ENCODE data around the gene ZC3H10. TPM values are rescaled to one million over a fixed set of nuclear protein-coding genes. Genes with fewer than 3 reads are reported as not detected.

ZC3H10 gene
- total RNA-seq, 1 experiment from 2014 or later: 8.7 TPM

- Histone ChIP-seq H3K27ac (ENCODE audit: low read depth, low read length) (peak within 1 kb of the TSS; percentile 93), H3K79me2 (ENCODE audit: insufficient read depth, low read length) (peaks cover 12% of the 10 kb centered on the region; the same call in 1 of the 2 replicates), H4K20me1 (ENCODE audit: insufficient read depth) (no peaks in the 10 kb centered on the region), H3K36me3 (ENCODE audit: control insufficient read depth in 1 of 2, insufficient read depth in 2 of 2, low read length in 2 of 2) (peaks cover under 1 to 2% of the 10 kb centered on the region in 2 experiments; a peak in 1 of 4 replicates), H3K9ac (ENCODE audit: low read length) (peak within 1 kb of the TSS; percentile 78), H3K27me3 (ENCODE audit: insufficient read depth, low read length) (no peaks in the 10 kb centered on the region), H3K9me2 (ENCODE audit: insufficient read depth) (no peaks in the 10 kb centered on the region), H3K9me3 (ENCODE audit: control insufficient read depth in 1 of 2, insufficient read depth in 1 of 2, low read depth in 1 of 2, low read length in 2 of 2) (no peaks in the 10 kb centered on the region), H3K4me1 (ENCODE audit: control insufficient read depth in 1 of 2, insufficient read depth in 2 of 2, low read length in 2 of 2) (peaks cover 17 to 38% of the 10 kb centered on the region in 2 experiments), H2AFZ (ENCODE audit: low read depth, low read length, poor library complexity, severe bottlenecking) (peak within 1 kb of the TSS; percentile 86), H3K4me3 (replicated peaks in 1 of 2; ENCODE audit: low read depth in 1 of 2, low read length in 2 of 2) (peak within 1 kb of the TSS; percentile 70 to 90), H3K4me2 (ENCODE audit: low read length) (peak within 1 kb of the TSS; percentile 94)
- DNase-seq (ENCODE audit: low read depth, low spot score): peak; percentile 71
- ATAC-seq: peak; percentile 77
- intact Hi-C loops (cut with micrococcal nuclease): loop anchor here (1.0 kb wide), 2 partner anchors 24 to 36 kb away; partner anchors contain the start of genes PA2G4 and RPL41
- TF ChIP-seq CEBPB (IDR thresholded peaks at IDR 0.05; ENCODE audit: low read depth): no peak
- no peak for TF ChIP-seq REST (IDR thresholded peaks at IDR 0.05; ENCODE audit: low read depth)
- TF ChIP-seq, protein P1, sequence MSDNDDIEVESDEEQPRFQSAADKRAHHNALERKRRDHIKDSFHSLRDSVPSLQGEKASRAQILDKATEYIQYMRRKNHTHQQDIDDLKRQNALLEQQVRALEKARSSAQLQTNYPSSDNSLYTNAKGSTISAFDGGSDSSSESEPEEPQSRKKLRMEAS (IDR thresholded peaks at IDR 0.05): peak; percentile 85
- no peak for TF ChIP-seq RAD21 (IDR thresholded peaks at IDR 0.05; ENCODE audit: low read depth)
- TF ChIP-seq EGR1 (IDR thresholded peaks at IDR 0.05; ENCODE audit: low read depth): no peak
- peak; percentile 76 for TF ChIP-seq JUND (IDR thresholded peaks at IDR 0.05)
- TF ChIP-seq EZH2phosphoT487 (IDR thresholded peaks at IDR 0.05; ENCODE audit: borderline replicate concordance): no peak
- no peak; the same call in 1 of the 2 replicates for TF ChIP-seq CBX3 (IDR thresholded peaks at IDR 0.05; ENCODE audit: low read depth)
- no peak for TF ChIP-seq ATF3 (IDR thresholded peaks at IDR 0.05)
- TF ChIP-seq SIN3A (IDR thresholded peaks at IDR 0.05; ENCODE audit: low read depth): peak; percentile 69
- TF ChIP-seq, protein P2, sequence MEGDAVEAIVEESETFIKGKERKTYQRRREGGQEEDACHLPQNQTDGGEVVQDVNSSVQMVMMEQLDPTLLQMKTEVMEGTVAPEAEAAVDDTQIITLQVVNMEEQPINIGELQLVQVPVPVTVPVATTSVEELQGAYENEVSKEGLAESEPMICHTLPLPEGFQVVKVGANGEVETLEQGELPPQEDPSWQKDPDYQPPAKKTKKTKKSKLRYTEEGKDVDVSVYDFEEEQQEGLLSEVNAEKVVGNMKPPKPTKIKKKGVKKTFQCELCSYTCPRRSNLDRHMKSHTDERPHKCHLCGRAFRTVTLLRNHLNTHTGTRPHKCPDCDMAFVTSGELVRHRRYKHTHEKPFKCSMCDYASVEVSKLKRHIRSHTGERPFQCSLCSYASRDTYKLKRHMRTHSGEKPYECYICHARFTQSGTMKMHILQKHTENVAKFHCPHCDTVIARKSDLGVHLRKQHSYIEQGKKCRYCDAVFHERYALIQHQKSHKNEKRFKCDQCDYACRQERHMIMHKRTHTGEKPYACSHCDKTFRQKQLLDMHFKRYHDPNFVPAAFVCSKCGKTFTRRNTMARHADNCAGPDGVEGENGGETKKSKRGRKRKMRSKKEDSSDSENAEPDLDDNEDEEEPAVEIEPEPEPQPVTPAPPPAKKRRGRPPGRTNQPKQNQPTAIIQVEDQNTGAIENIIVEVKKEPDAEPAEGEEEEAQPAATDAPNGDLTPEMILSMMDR (IDR thresholded peaks at IDR 0.05 in 2 of 3, conservative IDR thresholded peaks at IDR 0.05 in 1 of 3; ENCODE audit: borderline replicate concordance in 1 of 3, insufficient read depth in 1 of 3, low read depth in 2 of 3, low read length in 2 of 3): no peak
- TF ChIP-seq FOSL1 (IDR thresholded peaks at IDR 0.05; ENCODE audit: low read depth): peak; percentile 55
- peak; percentile 66 for TF ChIP-seq SP1 (IDR thresholded peaks at IDR 0.05; ENCODE audit: low read depth)
- TF ChIP-seq SRF (IDR thresholded peaks at IDR 0.05; ENCODE audit: low read depth): no peak
- peak; percentile 22 for TF ChIP-seq POLR2A (IDR thresholded peaks at IDR 0.05; ENCODE audit: borderline replicate concordance, extremely low read depth, insufficient read depth, insufficient read length)
- peak; percentile 85 for TF ChIP-seq POLR2AphosphoS5 (IDR thresholded peaks at IDR 0.05; ENCODE audit: low read depth, low read length)
- ChIA-PET RAD21 (ENCODE audit: low non-redundant PET in 1 of 2, low total read pairs in 2 of 2, uncharacterized antibody in 2 of 2, unreplicated experiment in 2 of 2) (interaction anchor here in 1 of 2 experiments (1.5 kb wide), 1 partner anchor 38 kb away, joined by 3 read pairs; the partner anchor contains the start of gene ZC3H10), CTCF (interaction anchor here (0.6 to 1.7 kb wide), 7 partner anchors 12 to 342 kb away, joined by 3 to 8 read pairs (median 5); partner anchors contain the start of genes PA2G4 and ZC3H10), POLR2A (interaction anchor here (1.1 to 3.5 kb wide), 5 partner anchors 24 to 48 kb away, joined by 3 to 18 read pairs (median 10); partner anchors contain the start of genes ESYT1, PA2G4 and ZC3H10)
- BruUV-seq (replicated peaks): TSS peak; percentile 61
These were observed 38.1 kb upstream of the ZC3H10 start, which contains the start of gene ERBB3 for GRCh38 chr12:56079723-56080555. TSS of gene ERBB3 (plus strand) at chr12:56080165. CDS start at chr12:56080301, 136 bp downstream.
